GM19395 (cell line): ENCODE data around the gene KIRREL3.

Experiments used
- ATAC-seq: cut with Tn5 transposase; IDR thresholded peaks from one replicate; pipeline ENCODE4 v1.9.1; 2021; ENCODE audit warnings: mild to moderate bottlenecking, moderate library complexity; ENCODE audit not compliant: unreplicated experiment

KIRREL3 gene

GRCh38 chr11:126646701-126647557, 353.6 kb downstream of the KIRREL3 start:
- ATAC-seq: no peak

GRCh38 chr11:126645186-126645585, 355.4 kb downstream of the KIRREL3 start:
- ATAC-seq: no peak

GRCh38 chr11:126640186-126640585, 360.4 kb downstream of the KIRREL3 start:
- no peak for ATAC-seq

- no peak for ATAC-seq
Measured at GRCh38 chr11:126639692-126640091, 360.9 kb downstream of the KIRREL3 start.

- no peak for ATAC-seq
Measured at GRCh38 chr11:126638648-126639047, 361.9 kb downstream of the KIRREL3 start.

- ATAC-seq: no peak
Measured at GRCh38 chr11:126637795-126638175, 362.8 kb downstream of the KIRREL3 start.

- ATAC-seq: no peak
Measured at GRCh38 chr11:126636911-126637794, 363.4 kb downstream of the KIRREL3 start.

GRCh38 chr11:126635511-126635910, 365.1 kb downstream of the KIRREL3 start:
- ATAC-seq: no peak

- no peak for ATAC-seq
Measured at GRCh38 chr11:126634963-126635362, 365.6 kb downstream of the KIRREL3 start.

GRCh38 chr11:126633330-126633729, 367.2 kb downstream of the KIRREL3 start:
- ATAC-seq: no peak

GRCh38 chr11:126630893-126631798, 369.4 kb downstream of the KIRREL3 start:
- no peak for ATAC-seq

GRCh38 chr11:126630488-126630887, 370.1 kb downstream of the KIRREL3 start:
- ATAC-seq: no peak

- no peak for ATAC-seq
Measured at GRCh38 chr11:126628790-126629621, 371.6 kb downstream of the KIRREL3 start.

- ATAC-seq: no peak
Measured at GRCh38 chr11:126628450-126628789, 372.1 kb downstream of the KIRREL3 start.

- ATAC-seq: no peak
Measured at GRCh38 chr11:126627421-126627820, 373.1 kb downstream of the KIRREL3 start.

- ATAC-seq: no peak
Measured at GRCh38 chr11:126624506-126624905, 376.1 kb downstream of the KIRREL3 start.

GRCh38 chr11:126619516-126619915, 381.1 kb downstream of the KIRREL3 start:
- no peak for ATAC-seq

GRCh38 chr11:126615845-126616244, 384.7 kb downstream of the KIRREL3 start:
- ATAC-seq: no peak

GRCh38 chr11:126613272-126613671, 387.3 kb downstream of the KIRREL3 start:
- no peak for ATAC-seq

GRCh38 chr11:126612671-126613070, 387.9 kb downstream of the KIRREL3 start:
- ATAC-seq: no peak
